ENCODE measurements around the gene SHANK2.

DNA sequence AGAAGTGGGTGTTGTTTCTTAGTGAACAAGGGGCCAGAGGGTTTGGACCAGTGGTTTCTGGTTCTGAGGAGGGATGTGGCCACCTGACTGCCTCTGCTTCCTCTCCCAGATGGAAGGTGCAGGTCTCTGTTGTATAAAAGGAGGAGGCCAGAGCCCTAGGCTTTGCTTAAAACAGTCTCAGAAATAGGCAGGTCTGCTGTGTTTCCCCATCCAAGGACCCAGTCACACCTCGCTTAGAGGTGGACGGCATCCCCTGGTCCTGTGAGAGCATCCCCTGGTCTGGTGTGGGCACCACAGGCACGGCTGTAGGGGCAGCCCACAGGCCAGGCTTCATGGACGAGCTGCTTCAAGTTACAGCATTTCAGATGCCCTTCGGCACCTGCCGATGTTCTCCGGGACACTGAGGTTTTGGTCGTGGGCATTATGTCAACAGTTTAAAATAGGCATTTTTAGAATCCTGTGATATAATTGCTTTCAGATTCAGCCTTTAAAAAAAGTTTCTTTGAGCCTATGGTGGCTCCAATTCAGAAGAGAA lies 45.7 kb upstream of the SHANK2 start:
- TF ChIP-seq CTCF (IDR thresholded peaks at IDR 0.05; ENCODE audit: borderline replicate concordance, extremely low read depth, low read length, poor library complexity, severe bottlenecking) (no peak), EZH2 (IDR thresholded peaks at IDR 0.05; ENCODE audit: borderline replicate concordance, low read depth, low read length, severe bottlenecking) (no peak)

Data from DND-41 (cell line).